Esophagus muscularis mucosa (tissue), 3 donors: ENCODE measurements around the gene ADAMTS20.

Experiments
- CTCF ChIP-seq, 3 experiments: fragments of 200-600 bp in 2 of 3; fragments of 450-650 bp in 1 of 3; sonication (generic) in 2 of 3; IDR thresholded peaks; one replicate each; pipeline ENCODE4 v1.5.1; 2017 to 2019; ENCODE audit warnings: antibody characterized with exemption in 3 of 3, mild to moderate bottlenecking in 2 of 3, moderate library complexity in 1 of 3
- POLR2A ChIP-seq: fragments of 450-650 bp; IDR thresholded peaks from one replicate; pipeline ENCODE4 v1.6.1; 2017; ENCODE audit warnings: antibody characterized with exemption, moderate library complexity, mild to moderate bottlenecking, low read depth

- TF ChIP-seq CTCF (IDR thresholded peaks at IDR 0.05) (no peak), POLR2A (no peak)
Observed at GRCh38 chr12:43516045-43516444, 36.0 kb downstream of the ADAMTS20 start.
